ENCODE measurements around the gene BRF1.

Gene BRF1

DNA sequence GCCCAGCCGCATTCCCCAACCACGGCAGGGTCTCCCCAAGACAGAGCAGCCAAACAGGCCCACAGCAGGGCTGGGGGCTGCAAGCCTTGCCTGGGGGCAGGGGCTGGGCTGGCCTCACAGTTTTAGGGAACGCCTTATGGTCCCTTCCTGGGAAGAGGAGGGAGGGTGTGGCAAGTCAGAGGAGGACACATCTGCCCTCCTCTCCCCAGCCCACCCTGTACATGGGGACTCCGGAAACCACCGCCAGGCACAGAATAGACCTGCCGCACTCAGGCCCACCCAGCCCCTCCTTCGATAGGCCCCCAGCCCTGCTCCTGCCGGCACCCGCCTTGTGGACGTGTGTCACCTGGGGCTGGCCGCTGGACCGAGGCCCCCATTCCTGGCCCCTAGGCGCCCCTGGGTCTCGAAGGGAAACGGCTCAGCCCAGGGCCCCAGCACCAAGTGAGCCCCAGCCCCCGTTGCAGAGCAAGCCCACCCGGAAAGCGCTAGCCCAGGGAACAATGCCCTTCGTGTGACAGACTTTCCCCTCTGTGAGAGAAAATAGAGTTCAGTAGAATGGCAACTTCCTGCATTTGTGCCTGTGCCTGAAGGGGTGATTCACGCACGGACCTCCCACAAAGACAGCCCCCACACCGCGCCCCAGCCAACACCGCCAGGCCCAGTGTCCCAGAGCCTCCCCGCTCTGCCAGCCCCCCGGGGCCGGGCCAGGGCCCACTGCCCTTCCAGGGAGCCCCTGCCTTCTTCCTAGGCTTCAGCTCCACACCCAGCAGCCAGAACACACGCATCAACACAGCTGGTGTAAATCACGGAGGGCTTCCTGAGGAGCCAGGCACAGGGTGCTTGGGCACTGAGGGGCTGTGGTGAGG, 107.7 kb downstream of the BRF1 start:
- DNase-seq = no peak

DNA sequence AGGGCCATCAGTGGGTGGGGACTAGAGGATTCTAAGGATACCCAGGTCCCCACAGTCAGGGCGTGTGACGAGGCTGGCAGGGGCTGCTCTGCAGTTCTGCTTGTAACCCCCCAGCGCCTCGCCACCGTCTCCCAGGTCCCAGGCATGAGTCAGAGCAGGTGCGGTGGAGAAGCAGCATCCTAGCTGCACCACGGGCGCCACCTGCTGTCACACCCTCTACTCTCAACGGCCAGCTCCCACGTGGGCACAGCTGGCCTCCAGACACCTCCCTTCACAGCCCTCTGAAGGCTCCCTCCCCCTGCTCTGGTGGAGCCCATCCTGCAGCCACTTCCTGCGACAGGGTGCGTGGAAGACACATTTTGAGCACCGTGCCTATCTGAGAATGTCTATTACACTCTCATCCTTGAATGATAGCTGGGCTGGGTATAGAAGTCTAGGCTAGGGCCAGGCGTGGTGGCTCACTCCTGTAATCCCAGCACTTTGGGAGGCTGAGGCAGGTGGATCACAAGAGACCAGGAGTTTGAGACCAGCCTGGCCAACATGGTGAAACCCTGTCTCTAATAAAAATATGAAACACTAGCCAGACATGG, 112.8 kb downstream of the BRF1 start:
- DNase-seq = peak; percentile 70

DNA sequence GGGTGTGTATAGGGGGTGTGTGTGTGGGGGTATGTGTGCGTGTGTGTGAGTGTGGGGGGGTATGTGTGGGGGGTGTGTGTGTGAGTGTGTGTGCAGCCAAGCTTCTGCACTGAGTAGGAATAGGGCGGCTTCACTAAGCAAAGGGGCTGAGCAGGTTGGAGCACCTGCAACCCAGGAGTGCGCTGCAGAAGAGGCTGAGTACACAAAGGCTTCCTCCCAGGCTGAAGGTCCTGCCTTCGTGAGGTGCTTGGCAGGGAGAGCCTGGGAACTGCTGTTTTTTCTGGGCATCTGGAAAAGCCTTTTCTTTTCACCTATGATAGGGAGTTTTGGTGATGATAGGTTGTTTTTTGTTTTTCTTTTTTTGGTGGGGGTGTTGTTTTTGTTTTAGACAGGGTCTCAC, 113.7 kb downstream of the BRF1 start:
- DNase-seq = peak; percentile 51

DNA sequence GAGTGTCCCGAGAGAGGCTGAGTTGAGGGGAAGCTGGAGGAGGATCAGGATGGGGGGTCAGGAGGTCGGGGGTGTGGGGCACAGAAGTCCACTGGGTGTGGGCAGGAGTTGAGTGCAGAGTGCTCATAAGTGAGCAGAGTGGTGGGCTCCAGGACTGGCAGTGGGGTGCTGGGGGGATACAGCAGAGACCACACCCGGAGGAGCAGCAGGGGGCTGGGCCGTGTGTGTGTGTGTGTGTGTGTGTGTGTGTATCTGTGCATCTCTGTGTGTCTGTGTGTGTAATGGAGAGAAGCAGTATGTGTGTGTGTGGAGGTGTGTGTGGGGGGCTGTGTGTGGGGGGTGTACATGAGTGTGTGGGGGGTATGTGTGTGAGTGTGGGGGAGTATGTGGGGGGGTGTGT, 114.8 kb downstream of the BRF1 start:
- no peak for DNase-seq

DNA sequence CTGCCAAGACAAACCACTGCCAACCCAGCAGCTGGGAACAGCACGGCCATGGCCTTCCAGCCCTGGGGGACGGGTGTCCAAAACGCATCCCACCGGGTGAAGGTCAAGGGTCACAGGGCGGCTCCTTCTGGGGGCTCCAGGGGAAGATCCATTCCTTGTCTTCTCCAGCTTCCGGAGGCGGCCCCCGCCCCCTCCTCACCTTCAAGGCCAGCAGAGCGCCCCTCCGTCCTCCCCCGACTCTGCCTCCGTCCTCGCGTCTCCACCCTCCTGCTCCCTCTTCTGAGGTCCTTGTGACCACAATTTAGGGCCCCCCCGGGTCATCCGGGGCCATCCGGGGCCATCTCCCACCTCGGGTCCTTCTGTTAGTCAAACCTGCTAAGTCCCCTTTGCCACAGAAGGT, 115.8 kb downstream of the BRF1 start:
- DNase-seq = no peak

DNA sequence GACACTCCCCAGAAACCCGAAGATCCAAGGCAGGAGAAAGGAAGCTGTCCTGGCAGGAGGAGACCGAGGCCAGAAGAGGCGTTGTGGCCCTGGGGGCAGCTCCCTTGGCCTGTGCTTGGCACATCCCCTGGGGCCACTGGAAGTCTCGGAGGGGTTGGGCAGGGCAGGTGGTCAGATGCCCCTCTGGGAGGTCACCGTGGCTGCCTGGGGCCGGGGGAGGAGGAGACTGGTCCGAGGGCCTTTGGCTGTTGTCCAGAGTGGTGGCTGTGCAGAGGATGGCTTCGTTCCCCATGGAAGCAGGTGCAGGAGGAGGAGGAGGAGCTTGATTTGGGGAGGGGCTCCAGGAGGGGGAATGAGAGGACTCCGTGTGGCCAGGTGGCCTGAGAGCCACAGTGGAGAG, 116.3 kb downstream of the BRF1 start:
- DNase-seq = peak; percentile 56

DNA sequence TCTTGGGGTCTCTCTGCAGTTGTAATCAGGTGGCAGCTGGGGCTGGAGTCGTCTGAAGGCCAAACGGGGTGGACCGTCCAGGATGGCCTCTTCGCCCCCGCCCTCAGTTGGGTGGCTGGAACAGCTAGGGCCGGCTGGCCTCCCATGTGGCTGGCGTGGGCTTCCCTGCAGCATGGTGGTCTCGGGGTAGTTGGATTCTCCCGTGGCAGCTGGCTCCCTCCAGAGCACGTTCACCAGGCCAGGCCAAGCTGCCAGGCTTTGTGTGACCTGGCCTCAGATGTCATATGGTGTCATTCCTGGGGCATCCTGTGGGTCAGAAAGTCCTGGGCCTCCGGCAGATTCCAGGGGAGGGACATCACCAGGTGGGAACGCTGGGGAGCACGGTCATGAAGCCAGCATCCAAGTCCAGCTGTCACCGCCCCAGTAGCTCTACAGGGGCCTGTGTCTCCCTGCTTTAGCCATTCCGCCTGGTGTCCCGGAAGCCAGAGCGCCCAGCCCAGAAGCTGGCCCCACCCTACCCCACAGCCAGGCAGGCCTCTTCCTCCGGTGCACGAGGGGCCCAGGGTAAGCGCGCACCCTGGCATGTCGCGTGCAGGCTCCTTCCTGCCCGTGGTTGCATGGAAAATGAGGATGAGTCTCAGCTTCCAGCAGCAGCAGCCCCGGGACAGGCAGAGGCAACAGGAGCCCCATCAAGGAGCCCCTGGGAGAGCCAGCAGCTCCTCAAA, 118.3 kb downstream of the BRF1 start:
- no peak for DNase-seq

DNA sequence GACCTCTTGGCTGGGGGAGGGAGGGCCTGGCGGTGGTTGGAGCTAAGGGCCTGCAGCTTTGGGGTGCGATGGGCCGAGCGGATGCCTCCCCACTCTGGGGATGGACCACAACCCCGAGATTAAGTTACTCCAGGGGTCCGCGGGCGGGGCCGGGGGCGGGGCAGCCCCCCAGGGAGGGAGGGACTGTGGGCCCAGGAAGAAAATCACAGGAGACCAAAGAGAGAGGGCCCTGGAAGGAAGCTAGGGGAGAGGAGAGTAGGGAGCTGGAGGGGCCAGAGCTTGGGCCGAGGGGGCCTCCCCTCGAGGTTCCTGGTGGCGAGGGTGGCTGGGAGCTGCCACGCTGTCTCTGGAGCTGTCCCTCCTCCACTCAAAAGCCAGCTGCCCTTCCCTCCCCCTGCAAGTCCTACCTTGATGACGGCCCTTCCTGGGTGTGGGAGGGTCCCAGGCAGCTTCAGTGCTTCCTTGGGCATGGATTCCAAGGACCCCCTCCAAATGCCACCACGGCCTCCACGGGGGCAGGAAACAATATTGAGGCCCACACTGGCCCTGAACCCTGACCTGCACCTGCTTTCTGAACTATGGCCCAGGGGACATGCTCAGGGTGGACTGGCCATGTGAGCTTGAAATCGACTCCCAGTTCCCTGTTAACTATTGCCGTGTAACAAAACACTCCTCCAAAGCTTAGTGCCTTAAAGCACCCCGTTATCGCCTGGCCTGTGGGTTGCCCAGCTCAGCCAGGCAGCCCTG, 119.1 kb downstream of the BRF1 start:
- DNase-seq = peak; percentile 57

DNA sequence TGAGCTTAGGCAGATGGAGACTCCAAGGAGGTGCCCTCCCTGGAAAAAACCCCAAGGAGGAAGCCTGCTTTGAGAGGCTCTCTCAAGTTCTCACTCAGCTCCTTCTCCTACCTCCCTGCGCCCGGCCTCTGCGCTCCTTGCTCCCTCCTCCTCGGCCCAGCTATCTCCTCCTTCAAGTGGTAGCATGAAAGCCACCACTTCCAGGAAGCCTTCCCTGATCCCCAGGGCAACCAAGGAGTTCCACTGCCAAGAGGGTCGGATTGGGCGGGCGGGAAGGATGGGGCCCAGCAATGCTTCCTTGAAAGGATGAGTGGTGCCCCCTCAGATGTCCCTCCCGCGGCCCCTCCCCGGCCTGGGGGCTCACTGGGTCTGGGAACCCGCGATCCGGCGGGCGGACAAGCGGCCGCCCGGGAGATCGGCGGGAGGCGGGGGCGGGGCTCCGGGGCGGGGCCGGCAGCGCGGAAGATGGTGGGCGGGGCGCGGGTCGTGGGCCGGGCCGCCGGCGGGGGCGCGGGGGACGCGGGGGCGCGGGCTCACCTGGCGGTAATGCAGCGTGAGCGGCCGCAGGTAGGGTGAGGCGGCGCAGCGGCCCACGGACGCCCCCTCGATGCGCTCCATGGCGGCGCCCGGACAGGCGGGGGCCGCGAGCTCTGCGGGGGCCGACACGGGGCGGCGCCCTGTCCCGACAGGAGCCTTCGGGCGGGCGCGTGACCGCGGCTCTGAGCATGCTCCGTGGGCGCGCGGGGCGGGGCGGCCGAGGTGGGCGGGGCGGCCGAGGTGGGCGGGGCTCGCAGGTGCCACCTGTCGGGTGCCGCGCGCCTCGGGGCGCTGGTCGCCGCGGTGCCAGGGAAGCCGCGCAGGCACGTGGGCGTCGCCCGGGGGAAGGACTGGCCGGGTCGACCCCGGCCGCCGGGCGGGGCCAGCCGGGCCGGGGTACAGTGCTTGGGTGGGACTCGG, 119.9 kb downstream of the BRF1 start, which contains the start of gene NUDT14:
NUDT14 (minus strand) TSS at position 721 of the 957 bp plus-strand sequence; CDS start at position 618, 103 bp downstream.
- DNase-seq = peak; percentile 94

DNA sequence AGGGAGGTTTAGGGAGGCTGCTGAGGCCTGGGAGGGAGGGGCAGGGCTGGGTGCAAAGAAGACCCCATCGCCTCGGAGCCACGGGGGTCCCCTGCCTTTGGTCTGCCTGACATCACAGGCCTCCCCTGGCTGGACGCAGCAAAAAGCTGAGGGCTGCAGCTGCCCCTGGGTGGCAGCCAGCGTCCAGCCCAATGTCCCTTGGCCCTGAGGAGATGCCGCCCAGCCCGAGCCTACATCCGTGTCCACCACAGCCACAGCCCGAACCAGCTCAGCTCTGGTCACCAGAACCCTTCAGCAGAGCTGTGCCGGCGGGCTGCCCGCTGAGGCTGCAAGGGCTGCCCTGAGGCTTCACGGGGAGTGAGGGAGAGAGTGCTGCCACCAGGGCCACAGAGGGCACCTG, 121.6 kb downstream of the BRF1 start:
- no peak for DNase-seq

DNA sequence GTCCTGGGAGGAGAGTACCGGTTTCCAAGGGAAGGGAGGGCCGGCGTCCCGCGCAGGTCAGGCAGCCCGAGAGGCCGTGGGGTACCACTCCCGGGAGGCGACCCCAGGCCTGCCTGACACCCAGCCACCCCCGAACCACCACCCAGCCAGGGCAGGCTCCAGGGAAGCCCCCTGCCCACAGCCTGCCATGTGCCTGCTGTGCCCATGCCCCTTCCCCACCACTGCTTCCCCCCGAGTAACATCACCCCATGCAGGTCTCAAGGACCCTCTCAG, 122.0 kb downstream of the BRF1 start:
- no peak for DNase-seq

DNA sequence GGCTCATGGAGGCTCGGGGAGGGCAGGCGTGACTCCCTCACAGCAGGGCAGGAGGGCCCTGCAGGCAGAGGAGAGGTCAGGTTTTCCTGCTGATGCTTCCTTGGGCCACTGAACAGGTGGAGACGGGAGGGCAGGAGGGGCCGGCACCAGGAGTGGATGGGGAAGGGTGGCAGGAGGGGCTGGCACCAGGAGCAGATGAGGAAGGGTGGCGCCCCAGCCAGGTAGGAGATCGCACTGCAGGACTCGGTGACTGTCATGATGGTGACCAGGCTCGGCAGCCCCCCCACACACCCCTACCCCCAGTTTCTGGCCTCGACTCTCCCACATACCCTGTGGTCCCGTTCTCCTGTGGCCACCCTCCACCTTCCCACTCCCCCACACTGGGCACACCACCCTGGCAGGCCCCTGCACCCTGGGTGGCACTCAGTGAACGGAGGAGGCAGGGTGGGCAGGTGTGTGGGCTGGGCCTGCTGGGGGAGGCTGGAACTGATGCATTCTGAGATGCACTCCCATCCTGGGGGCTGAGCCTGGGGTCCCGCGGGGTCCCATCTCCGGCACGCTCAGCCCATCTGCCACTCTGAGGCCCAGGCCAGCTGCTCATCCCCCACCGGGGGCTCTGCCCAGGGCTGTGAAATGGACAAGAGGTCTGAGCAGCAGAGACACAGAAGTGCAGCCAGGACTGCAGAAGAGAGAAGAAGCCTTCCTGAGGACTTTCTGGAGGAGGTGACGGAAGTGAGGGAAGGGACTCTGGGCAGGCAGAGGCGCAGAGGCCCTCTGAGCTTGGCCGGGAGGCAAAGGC, 122.5 kb downstream of the BRF1 start:
- DNase-seq = peak; percentile 53

DNA sequence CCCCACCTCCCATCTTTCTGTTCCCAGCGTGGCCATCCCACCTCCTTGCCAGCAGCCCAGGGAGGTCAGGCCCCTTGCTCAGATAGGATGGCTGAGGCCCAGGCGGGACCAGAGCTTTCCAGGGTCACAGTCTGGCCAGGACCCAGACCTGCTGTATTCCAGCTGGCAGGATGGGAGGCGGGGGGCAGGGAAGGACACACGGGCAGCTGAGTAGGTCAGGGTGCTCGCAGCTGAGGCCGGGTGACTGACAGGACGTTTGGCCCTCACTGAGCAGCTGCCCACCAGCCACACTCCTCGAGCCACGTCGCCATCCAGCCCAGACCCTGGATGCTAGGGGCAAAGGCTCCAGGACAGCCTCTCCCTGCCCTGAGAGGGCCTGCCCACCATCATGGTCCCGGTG, 123.7 kb downstream of the BRF1 start:
- DNase-seq = no peak

DNA sequence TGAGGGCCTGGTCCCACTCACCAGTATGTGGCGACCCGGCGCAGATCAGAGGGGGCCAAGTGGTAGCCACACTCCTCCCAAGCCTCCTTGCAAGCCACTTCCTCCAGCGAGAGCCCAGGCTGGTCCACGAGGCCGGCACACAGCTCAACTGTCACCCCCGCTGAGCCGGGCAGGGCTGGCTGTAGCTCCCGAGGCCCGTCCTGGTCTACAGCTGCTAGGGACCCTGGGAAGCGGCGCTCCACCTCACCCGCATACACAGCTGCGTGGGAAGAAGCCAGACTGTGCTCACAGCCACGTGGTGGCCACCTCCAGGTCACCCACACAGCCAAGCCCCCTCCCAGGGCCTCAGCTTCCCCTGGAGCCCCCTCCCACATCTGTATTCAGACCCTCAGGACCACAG, 124.3 kb downstream of the BRF1 start:
- DNase-seq = peak; percentile 25

DNA sequence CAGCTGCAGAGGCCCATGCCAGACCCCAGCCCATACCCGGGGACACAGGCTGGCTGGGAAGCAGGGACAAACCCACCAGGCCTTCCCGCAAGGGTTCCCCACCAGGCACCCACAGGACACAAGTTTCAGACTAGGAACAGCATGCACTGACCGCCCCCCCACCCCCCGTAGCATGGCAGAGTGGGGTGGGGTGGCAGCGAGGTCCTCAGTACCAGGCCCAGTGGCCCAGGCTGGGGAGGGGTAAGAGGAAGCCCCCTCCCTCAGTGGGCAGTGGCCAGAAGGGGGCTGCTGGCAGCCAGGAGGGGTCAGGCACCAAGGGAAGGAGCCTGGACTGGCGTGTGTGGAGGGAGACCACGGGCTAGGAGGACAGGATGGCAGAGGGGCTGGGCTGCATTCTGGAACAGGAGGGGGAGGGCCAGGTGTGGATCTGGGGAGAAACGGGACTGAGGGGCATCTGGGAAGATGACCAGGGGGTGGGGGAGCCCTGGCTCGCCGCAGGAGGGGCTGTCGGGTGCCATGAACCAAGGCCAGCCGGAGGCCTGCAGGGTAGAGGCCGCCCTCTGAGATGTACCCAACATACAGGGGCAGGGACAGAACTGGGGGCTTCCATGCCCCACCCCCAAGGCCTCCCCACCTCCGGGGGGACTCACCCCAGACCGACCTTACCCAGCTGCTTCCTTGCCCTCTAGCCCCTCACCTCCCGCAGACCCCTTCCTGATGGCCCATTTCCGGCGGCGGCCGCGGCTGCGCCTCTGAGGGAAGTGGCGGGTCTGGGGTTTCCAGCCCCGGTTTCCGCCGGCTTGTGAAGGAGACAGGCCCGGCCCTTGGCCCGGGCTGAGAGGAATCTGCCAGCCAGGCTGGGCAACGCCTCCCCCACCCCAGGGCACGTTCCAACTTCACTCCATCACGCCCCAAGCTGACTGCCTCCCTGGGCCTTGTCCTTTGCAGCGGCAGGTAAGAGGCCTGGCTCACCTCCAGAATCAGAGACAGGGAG, 126.6 kb downstream of the BRF1 start:
- no peak for DNase-seq

DNA sequence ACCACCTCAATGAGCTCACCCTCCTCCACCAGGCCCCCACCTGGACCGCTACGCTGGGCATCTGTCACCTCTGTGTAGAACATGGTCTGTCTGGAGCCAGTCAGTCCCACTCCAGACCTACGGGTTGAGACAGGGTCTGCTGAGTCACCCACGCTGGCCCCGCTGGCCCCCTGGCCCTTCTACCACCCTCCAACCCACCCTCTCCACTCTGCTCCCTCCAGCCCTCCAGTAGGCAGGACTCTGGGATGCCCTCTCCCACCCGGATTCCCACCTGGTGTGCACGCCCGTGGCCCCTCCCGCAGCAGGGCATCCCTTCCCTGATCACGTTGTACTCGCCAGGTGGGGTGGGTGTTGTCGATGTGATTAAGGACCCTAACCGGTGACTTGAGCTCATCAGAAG, 127.7 kb downstream of the BRF1 start:
- DNase-seq = no peak

DNA sequence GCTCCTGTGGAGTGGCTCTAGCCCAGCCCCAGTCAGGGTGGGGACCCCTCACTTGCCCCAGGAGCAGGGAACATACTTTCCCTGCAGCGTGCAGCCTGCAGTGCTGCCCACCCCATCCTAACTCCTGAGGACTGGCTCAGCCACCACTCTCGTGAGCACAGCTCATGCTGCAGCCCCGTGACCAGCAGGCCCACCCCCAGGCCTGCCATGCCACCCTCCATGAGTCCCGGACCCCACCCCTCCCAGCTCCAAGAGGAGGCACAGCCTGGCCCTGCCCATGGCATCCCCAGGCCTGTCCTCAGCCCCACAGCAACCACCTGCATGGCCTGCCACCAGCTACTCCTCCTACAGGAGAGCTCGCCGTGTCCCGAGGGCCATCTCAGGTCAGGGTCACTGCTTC, 128.3 kb downstream of the BRF1 start:
- DNase-seq = no peak

DNA sequence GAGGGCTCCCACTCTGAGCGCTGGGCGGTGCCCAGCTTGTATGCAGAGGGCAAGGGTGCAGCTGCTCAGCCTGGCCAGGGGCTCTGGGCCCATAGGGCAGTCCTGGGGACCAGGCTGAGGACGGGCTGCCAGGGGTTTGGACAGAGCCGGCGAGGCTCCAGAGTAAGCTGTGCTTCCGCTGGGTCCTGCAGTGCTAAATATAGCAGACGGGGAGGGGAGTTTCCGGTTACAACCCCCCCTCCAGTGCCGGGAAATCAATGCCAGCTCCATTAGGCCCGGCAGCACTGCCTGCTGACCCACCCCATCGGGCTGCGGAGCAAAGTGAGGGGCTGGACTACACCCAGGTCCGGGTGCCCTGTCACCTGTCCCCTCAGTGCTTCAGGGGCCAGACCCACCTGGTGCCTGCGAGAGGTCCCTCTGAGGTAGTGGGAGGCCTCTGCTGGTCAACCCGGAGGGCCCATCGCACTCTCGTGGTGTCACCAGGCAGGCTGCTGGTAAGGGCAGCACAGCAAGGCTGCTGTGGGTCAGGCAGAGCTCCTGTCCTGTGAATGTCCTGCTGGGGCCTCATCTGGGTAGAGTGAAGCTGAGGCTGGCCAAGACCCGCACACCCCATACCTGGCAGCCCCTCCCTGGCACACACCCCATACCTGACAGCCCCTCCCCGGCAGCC, 129.7 kb downstream of the BRF1 start:
- DNase-seq = peak; percentile 76

All from NCI-H69 (cell line).